GM20431 (cell line): ENCODE data around the gene TSC22D1.
"Not testable (repeated sequence)": the region's sequence is repeated elsewhere in the genome, so short reads cannot be mapped to it uniquely, and the experiment has no call there.

Experiments used
- in situ Hi-C: fragments of 300-500 bp; cut with MseI, MboI; formaldehyde crosslinking; loops from one replicate; pipeline ENCODE4 v1.15.0; 2020; ENCODE audit warnings: low sequenced_read_pairs; ENCODE audit not compliant: unreplicated experiment

The TSC22D1 gene

DNA sequence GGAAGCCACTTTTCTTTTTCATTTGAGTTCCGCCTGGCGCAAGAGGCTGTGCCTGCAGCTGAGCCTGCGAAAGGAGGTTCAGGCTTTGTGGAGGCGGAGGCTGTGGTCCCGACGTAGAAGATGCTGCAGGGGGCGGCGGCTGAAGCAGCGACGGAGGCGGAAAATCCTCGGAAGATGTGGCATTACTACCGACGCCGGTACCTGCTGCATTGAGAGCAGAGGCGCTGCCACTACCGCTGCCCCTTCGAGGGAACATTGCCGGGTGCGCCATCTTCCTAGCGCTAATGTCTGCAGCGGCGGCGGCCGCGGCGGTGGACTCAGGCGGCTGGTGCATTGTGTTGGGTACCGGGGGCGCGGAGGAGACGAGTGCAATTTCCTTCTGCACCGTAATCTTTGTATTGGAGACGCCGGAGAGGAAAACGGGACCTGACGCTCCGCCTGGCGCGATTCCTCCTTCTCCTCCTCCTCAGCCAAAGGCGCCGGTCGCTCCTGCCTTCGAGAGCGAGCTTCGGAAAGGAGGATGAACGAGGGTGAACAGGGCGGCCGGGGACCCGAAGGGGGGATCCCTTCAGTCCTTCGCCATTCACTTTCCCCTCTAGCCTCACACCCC, at the start of gene TSC22D1:
Gene TSC22D1, minus strand, starts transcription at position 590 of the 610 bp plus-strand sequence. Its CDS starts 256 bp downstream, at position 334.
- in situ Hi-C loops = no loop called here

DNA sequence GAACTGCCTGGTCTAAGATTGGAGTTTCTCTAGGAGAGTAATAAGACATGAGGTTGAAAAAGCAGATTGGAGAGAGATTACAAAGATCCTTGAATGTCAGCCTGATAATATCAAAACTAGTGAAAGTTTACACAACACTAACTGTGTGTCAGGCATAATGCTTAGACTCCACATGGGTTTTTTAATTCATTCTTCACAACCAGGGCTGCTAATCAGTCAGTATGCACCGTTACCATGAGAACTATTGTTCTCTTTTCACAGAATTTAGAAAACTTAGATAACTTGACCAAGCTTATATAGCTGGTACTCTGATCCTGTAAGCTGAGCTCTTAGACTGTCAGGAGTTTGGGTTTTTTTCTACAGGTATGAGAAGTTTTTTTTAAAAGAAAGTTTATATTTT, 46.6 kb upstream of the TSC22D1 start:
- in situ Hi-C loops = no loop called here

DNA sequence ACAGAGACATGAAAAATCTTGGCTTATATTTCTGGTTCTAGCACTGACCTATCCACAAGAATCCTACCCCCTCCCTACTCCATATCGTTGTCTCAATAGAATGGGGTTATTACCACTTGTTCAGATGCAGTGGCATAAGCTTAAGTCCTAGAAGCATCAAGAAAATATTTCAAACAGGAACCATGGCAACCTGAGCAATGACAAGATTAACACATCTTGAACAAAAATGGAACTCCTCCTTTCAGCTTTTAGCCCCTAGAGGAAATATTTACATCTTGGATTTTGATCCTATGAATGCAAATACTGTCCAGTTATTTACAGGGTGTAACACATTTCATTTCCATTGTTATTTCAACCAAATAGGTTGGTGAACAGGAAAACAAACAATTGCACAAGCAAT, 46.1 kb upstream of the TSC22D1 start:
- in situ Hi-C loops = no loop called here

DNA sequence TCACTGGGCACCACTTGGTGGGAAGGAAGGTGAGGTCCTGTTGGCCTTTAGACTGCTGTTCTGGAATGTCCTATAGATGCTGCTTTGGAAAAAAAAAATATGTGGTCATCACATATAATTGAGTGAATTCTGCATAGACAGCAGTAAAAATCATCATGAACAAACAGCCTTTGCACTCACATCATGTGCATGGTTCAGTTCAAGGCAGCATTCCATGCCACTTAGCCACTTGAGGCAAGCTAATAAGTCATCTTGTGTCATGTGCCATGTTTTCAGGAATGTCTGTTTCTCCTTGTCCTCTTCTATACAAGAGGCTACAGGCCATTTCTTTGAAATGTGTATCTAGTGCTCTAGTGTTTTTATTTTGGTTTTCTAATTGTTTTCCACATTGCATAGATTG, 43.9 kb upstream of the TSC22D1 start:
- in situ Hi-C loops = no loop called here

DNA sequence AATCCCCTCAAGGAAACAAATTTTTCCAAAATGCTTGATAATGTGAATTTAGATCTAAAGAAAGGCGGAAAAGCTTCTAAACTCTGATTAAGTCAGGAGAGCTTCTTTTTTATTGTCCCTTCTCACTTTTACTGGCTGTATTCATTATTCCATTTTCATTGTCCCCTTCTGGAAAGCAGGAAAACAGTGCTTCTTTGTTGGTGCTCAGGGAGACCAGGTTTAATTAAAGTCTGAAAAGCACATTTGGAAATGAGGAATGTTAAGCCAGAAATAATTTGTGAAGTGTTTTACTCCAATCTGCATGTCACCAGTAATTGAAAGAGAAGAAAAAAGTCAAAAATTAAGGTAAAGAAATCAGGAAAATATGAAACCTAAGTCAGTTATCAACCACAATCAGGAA, 43.5 kb upstream of the TSC22D1 start:
- in situ Hi-C loops = no loop called here

DNA sequence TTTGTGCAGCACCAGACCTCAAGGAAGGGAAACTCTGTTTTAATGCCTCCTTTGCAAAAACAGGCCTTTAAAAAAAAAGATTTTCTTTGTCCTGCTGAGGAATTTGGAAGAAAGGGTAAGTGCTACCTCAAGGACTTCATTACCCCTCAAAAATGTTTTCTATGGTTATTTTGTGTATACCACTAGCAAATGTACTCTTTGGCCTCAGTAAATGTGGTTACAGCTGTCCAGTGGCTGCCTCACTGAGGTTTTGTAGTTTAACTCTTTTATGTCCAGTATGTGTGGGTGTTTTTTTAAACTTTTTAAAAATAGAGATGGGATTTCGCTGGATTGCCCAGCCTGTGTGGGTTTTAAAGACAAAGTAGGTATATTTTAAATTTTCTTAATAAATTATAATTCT, 42.2 kb upstream of the TSC22D1 start:
- in situ Hi-C loops = no loop called here

DNA sequence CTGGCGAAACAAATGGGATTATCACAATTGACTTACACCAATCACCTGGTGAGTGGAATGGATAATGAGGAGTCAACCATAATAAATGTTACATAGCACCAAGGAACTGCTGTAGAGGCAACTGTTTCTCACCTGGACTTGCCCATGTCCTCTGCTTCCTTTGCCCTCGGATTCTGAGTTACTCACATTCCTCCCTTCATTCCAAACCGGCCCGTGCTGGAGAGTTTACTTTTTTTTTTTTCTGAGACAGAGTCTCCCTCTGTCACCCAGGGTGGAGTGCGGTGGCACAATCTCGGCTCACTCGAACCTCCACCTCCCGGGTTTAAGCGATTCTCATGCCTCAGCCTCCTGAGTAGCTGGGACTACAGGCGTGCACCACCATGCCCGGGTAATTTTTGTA, 41.5 kb upstream of the TSC22D1 start:
- in situ Hi-C loops = no loop called here

DNA sequence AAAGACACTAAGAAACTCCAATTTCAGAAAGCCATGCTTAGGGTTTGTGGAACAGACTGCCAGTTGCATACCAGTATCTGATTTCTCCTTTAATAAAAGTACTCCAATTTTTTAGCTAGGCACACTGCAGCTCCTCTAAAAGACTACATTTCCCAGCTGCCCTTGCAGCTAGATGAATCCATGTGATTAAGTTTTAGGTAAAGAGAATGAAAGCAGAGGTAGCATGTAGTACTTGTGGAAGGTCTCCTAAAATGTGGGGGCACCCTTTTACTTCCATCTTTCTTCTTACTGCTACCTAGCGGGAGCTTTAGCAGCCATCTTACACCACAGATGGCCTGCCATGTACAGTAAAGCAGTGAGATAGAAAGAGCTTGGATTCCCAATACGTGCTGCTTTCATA, 33.0 kb upstream of the TSC22D1 start:
- in situ Hi-C loops = no loop called here

DNA sequence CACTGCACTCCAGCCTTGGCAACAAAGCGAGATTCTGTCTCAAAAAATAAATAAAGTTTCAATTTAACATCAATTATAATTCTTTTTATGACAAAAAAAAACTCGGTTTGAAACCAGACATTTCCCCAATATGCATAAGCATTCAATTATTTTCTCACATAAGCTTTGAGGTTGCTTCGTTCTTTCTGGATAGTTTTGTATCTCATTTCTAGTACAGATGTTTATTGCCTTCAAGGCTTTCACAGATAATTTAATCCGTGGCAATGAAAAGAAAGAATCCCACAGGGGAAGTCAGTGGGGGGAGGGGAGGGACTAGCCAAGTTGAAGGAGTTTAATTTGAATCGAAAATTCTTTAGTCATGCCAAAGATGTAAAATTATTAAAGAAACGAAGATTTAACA, 29.6 kb upstream of the TSC22D1 start:
- in situ Hi-C loops = no loop called here

DNA sequence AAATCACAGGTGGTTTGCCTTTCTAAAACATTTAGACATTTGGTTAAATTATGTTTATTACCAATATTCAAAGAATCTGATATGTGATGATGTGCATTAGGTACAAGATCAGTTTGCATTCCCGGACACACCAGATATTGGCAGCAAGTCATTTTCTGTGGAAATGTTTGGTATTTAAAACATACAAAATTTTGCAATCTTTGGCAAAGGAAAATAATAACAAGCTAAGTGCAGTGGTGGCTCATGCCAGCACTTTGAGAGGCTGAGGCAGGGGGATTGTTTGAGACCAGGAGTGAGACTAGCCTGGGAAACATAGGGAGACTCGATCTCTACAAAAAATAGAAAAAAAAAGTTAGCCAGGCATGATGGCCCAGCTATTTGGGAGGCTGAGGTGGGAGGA, 29.1 kb upstream of the TSC22D1 start:
- in situ Hi-C loops = no loop called here

DNA sequence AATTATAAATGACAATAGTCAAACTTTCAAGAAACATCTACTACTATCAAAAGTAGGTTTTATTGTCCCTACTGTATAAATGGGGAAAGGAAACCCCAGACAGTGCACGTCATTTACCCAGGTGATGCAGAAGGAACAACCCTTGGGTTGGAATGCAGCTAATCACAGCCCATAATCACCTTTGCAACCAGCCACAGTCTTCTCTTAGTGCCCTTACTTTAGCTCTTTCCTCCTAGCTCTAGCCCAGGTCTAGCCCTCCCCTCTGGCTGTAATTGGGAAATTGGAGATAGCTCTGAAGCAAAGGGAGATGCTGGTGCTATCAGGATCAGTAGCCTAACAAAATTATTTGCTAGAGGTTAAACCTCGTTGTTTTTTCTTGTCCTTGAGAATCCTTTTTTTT, 25.5 kb upstream of the TSC22D1 start:
- in situ Hi-C loops = no loop called here

DNA sequence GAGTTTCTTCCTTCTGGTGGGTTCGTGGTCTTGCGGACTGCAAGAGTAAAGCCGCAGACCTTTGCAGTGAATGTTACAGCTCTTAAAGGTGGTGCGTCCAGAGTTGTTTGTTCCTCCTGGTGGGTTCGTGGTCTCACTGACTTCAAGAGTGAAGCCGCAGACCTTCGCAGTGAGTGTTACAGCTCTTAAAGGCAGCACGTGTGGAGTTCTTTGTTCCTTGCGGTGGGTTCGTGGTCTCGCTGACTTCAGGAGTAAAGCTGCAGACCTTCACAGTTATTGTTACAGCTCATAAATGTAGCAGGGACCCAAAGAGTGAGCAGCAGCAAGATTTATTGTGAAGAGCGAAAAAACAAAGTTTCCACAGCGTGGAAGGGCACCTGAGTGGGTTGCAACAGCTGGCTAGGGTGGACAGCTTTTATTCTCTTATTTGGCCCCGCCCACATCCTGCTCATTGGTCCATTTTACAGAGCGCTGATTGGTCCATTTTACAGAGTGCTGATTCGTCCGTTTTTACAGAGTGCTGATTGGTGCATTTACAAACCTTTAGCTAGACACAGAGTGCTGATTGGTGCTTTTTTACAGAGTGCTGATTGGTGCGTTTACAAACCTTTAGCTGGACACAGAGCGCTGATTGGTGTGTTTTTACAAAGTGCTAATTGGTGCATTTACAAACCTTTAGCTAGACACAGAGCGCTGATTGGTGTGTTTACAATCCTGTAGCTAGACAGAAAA, 17.9 kb upstream of the TSC22D1 start:
- in situ Hi-C loops = not testable (repeated sequence)

DNA sequence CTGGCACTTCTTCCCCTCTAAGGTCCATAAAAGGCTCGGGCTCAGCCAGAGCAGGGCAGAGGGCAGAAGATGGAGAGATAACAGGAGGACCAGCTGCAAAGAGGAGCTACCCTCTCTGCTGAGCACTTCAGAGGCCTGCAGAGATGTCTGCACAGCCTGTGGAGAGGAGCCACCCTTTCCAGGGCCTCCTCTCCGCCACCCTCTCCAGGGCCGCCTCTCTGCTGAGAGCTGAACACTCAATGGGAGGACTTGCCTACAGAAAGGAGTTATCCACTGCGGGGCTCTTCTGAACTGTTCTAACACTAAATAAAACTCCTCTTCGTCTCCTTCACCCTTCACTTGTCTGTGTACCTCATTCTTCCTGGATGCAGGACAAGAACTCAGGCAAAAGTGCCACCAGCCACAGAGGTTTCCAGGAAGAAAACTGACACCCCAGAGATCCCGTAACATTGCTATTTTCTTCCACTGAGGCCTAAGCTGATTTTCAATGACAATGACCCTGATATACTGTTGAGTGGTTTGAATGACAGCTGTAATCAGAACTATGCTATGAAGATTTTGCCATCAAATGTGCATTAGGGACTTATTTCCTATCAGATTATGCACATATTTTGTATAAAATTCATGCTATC, 16.2 kb upstream of the TSC22D1 start:
- in situ Hi-C loops = no loop called here

DNA sequence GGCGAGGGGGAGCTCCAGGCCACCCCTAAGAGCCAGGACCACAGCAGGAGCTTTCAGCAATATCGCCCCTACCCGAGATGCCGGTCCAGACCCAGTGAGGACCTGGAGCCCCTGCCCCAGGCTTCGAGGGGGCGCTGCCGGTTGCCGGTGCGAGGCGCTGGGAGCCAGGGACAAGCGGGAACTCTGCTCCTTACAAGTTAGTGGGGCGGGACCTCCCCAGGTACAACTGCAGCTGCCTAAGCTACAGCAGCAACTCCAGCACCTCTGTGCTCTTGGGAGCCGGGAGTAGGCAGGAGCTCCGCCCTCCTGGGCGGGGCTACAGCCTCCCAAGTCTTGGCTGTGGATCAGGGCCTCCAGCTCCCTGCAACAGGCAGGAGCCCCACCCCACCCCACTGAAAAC, 15.2 kb upstream of the TSC22D1 start:
- in situ Hi-C loops = no loop called here

DNA sequence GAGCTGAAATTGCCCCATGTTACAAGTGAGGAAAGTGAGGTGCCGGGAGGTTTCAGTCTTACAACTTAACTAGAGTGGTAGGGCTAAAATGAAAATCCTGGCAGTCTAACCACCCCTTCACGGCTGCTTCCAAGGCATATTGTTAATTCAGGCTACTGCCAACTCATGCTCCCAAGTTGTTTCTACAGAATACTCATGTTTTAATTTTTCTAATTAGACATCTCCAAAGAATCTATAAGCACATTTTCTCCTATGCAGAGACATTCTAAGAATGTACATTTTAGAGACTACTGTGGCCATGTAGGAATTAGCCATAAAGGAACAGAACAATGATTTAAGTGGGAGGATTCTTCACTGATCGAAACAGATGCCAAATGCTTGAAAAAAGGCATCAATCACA, 7.0 kb upstream of the TSC22D1 start:
- in situ Hi-C loops = no loop called here

DNA sequence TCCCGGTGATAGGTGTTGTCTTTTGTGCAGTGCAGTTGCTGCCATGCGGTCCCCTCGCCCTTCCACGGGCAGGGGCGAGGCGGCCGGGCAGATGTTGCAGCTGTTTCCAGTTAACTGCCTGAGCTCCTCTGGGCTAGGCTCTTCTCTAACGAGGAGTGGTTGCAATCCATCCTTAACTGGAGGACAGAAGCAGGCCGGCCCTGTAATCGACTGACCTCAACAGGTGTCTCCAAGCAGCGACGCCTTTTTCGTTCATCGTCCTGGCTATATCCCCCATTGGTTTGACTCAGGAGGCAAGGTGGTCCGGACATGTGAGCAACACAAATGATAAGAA, 1.9 kb upstream of the TSC22D1 start:
- in situ Hi-C loops = no loop called here

DNA sequence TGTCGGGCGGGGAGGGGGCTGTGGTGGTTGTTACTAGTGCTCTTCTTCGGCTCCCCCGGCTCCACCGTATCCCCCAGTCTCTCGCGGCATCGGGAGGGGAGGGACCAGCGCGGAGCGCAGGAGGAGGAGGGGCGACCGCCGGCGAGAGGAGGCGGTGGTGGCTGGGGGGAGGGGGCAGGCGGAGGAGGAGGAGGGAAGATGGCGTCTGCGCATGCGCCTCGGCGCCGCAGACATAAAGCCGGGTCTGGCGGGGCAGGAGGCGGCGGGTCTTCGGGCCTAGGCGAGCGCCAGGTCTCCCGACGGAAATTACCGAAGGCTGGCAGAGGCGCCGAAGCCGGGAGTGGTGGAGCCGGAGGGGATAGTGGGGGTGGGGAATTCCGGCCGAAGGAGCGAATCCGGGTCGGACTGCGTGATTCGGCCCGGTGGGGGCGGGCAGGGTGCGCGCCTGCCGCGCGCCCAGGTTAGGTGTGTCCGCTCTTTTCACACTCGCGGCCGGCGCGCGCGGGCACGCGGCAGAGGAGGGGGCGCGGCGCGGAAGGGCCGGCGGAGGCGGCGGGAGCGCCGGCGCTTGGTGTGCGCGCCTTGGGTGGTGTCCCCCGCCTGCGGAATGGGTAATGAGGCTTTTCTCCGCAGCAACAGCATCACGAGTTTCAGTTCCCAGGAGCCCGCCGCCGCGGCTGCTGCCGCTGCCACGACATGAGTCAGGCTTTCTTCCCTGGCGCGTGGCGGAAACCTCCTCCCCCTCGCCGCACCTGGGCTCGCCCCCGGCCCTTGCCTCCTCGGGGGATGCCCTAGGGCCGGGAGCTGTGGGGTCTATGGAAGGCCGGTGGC, 1.3 kb upstream of the TSC22D1 start:
- in situ Hi-C loops = no loop called here

DNA sequence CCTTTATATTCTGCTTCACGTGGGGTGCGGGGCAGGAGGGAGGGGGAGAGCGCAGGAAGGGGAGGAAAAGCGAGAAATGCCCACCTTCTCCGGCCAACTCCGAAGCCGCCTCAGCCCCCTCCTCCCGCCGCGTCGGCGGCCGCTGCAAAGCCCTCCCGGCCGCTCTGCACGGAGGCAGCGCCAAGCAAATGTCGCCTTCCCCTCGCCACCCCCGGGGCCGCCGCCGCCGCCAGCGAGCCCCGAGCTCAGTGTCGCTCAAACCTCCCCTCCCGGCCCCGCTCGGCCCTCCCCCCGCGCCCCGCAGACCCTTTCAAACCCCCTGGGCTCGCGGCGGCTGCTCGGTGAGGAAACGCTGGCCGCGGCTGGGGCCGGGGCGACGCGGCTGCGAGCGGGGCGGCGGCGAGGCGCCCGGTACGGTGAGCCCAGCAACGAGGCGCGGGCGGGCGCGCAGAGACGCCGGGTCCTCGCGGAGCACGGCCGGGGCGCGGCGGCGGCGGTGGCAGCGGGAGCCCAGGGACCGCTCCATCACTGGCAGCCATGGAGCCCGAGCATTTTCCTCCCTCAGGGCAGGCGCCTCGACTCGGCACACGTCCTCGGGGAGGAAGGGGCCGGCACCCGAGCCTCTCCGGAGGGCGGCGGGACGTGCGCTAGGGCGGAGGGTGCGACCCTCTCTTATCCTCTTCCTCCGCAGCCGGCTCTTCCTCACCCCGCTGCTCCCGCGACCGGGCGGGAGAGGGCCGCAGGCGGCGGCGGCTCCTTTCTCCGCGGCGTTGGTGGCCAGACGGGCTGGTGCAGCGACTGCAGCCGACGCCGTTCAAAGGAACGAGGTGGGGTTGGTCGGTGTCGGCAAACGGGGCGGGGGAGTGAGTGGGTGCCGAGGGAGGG, 463 bp upstream of the TSC22D1 start:
- in situ Hi-C loops = no loop called here

DNA sequence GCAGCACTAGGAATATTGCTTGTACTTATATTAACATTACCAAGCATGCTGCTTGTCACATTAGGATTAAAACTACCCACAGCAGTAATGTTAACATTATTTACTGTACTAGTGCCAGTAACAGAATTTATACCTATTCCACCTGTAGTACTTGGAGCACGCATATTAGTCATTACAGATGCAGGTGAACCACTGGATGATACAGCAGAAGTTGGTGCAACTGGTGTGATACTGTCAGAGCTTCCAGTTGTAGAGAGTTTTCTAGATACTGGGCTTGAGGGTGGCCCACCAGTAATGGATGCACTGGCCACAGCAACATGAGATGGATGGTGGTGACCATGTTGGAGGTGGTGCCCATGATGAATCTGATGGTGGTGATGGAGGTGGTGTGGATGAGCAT, 1.1 kb downstream of the TSC22D1 start:
- in situ Hi-C loops = no loop called here

DNA sequence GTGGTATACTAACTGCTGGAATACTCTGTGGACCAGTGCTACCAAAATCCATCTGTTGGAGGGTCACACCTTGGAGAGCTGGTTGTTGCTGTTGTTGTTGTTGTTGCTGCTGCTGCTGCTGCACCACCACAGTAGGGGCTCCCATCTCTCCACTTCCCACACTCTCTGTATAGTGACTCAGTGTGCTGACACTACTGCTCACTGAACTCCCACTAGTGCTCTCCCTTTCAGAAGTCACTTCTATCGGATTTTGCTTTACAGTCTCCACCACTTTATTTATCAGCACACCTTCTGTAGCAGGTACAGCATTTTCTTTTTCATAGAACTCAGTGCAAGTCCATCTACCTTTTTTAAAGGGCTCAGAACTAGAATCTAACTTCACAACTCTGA, 1.7 kb downstream of the TSC22D1 start:
- in situ Hi-C loops = no loop called here
